HepG2 (cell line): ENCODE measurements around the gene RPS25. TPM values are rescaled to one million over a fixed set of nuclear protein-coding genes. Genes with fewer than 3 reads are reported as not detected.
A peak's percentile ranks its signal among the peaks of the same experiment; 100 is the strongest.

ENCODE experiments used
- DMAP1 ChIP-seq: IDR thresholded peaks from 2 replicates; pipeline ENCODE4 v1.6.1; 2016
- DNMT3B ChIP-seq: conservative IDR thresholded peaks from 2 replicates; pipeline ENCODE4 v1.6.1; 2016; ENCODE audit warnings: missing biosample characterization, control low read depth
- ELF4 ChIP-seq: sonication (generic); formaldehyde crosslinking; IDR thresholded peaks from 2 replicates; pipeline ENCODE4 v1.5.0; 2020; ENCODE audit warnings: missing genetic modification reagents, mild to moderate bottlenecking, moderate library complexity, borderline replicate concordance
- FIP1L1 ChIP-seq: fragments of 200-400 bp; formaldehyde crosslinking; IDR thresholded peaks from 2 replicates; pipeline ENCODE4 v1.6.1; 2018; ENCODE audit warnings: low read depth, mild to moderate bottlenecking, low read length, moderate library complexity, borderline replicate concordance; ENCODE audit not compliant: insufficient read depth
- KDM5A ChIP-seq: fragments of 200-600 bp; sonication (generic); IDR thresholded peaks from 2 replicates; pipeline ENCODE4 v1.7.0; 2018; ENCODE audit warnings: antibody characterized with exemption, mild to moderate bottlenecking, low read length, borderline replicate concordance
- MAFG ChIP-seq: sonication (generic); formaldehyde crosslinking; IDR thresholded peaks from 2 replicates; pipeline ENCODE4 v1.5.1; 2020; ENCODE audit warnings: mild to moderate bottlenecking, missing genetic modification reagents
- MAFK ChIP-seq, 2 experiments: IDR thresholded peaks in 1 of 2; conservative IDR thresholded peaks in 1 of 2; 2 replicates each; pipeline ENCODE4 v1.6.1; 2011; ENCODE audit warnings: improper control_type of control experiment in 2 of 2, low read length in 2 of 2
- MED13 ChIP-seq: sonication (generic); formaldehyde crosslinking; IDR thresholded peaks from 2 replicates; pipeline ENCODE4 v1.5.0; 2020; ENCODE audit warnings: missing genetic modification reagents
- MLLT10 ChIP-seq: sonication (generic); formaldehyde crosslinking; IDR thresholded peaks from 2 replicates; pipeline ENCODE4 v1.4.0; 2020; ENCODE audit warnings: missing genetic modification reagents
- MTA1 ChIP-seq: sonication (generic); formaldehyde crosslinking; IDR thresholded peaks from 2 replicates; pipeline ENCODE4 v1.4.0; 2020; ENCODE audit warnings: missing genetic modification reagents, mild to moderate bottlenecking, borderline replicate concordance
- MXI1 ChIP-seq: IDR thresholded peaks from 3 replicates; pipeline ENCODE4 v1.6.1; 2012; ENCODE audit warnings: low read depth, low read length, inconsistent platforms, borderline replicate concordance
- NFRKB ChIP-seq: fragments of 450-650 bp; IDR thresholded peaks from 2 replicates; pipeline ENCODE4 v1.6.1; 2017
- PRMT3 ChIP-seq: sonication (generic); formaldehyde crosslinking; IDR thresholded peaks from 2 replicates; pipeline ENCODE4 v1.8.1; 2022; ENCODE audit warnings: low read depth, mild to moderate bottlenecking, moderate library complexity, missing genetic modification reagents, borderline replicate concordance
- SNAI1 ChIP-seq: sonication (generic); formaldehyde crosslinking; IDR thresholded peaks from 2 replicates; pipeline ENCODE4 v1.5.0; 2020; ENCODE audit warnings: mild to moderate bottlenecking, missing genetic modification reagents, borderline replicate concordance
- XBP1 ChIP-seq: sonication (generic); formaldehyde crosslinking; IDR thresholded peaks from 2 replicates; pipeline ENCODE4 v1.5.0; 2020; ENCODE audit warnings: missing genetic modification reagents
- ZBTB39 ChIP-seq: sonication (generic); formaldehyde crosslinking; IDR thresholded peaks from 2 replicates; pipeline ENCODE4 v1.5.0; 2020; ENCODE audit warnings: missing genetic modification reagents
- ZC3H4 ChIP-seq: sonication (generic); formaldehyde crosslinking; IDR thresholded peaks from 2 replicates; pipeline ENCODE4 v1.4.0; 2020; ENCODE audit warnings: missing genetic modification reagents, borderline replicate concordance
- ZNF205 ChIP-seq: IDR thresholded peaks from 2 replicates; pipeline ENCODE4 v1.6.1; 2018; ENCODE audit warnings: missing biosample characterization, missing genetic modification reagents
- ZNF296 ChIP-seq: sonication (generic); formaldehyde crosslinking; conservative IDR thresholded peaks from 2 replicates; pipeline ENCODE4 v1.5.0; 2020; ENCODE audit warnings: mild to moderate bottlenecking, missing genetic modification reagents
- ZNF33A ChIP-seq: sonication (generic); formaldehyde crosslinking; IDR thresholded peaks from 2 replicates; pipeline ENCODE4 v1.5.1; 2020; ENCODE audit warnings: missing genetic modification reagents, mild to moderate bottlenecking, moderate library complexity, borderline replicate concordance
- ZNF672 ChIP-seq: sonication (generic); formaldehyde crosslinking; IDR thresholded peaks from 2 replicates; pipeline ENCODE4 v1.8.1; 2022; ENCODE audit warnings: missing genetic modification reagents
- ZNF724P ChIP-seq: sonication (generic); formaldehyde crosslinking; IDR thresholded peaks from 2 replicates; pipeline ENCODE4 v1.8.0; 2022; ENCODE audit warnings: missing genetic modification reagents, borderline replicate concordance
- ZNF878 ChIP-seq: sonication (generic); formaldehyde crosslinking; IDR thresholded peaks from 2 replicates; pipeline ENCODE4 v1.8.1; 2023; ENCODE audit warnings: mild to moderate bottlenecking, missing genetic modification reagents, moderate library complexity
- polyA plus RNA-seq, 8 experiments: library from polyadenylated mRNA; depleted of rRNA in 3 of 8; stranded (reverse) in 7 of 8; unstranded in 1 of 8; fragments of >200 nt; fragmentation: Illumina TruSeq in 4 of 8; extraction: Trizol in 4 of 8; gene quantifications; 2 replicates each; pipeline versions ENCODE4 v1.2.1 to v1.2.3, GENCODE V29; 2011 to 2016; ENCODE audit warnings: low read depth in 4 of 8, missing spikeins in 1 of 8, mixed read lengths in 1 of 8; ENCODE audit not compliant: insufficient read depth in 1 of 8
- total RNA-seq, 5 experiments: library from RNA; depleted of rRNA; stranded (reverse); fragments of >200 nt; fragmentation: Illumina TruSeq; extraction: Trizol; gene quantifications; 2 replicates each; pipeline ENCODE4 v1.2.3, GENCODE V29; 2016; ENCODE audit warnings: low read depth in 1 of 5
- TF ChIP-seq, protein P1 (sequence below): sonication (generic); formaldehyde crosslinking; IDR thresholded peaks from 2 replicates; pipeline ENCODE4 v1.8.1; 2023; ENCODE audit warnings: mild to moderate bottlenecking, moderate library complexity, missing genetic modification reagents
- TF ChIP-seq, protein P2 (sequence below): sonication (generic); formaldehyde crosslinking; conservative IDR thresholded peaks from 2 replicates; pipeline ENCODE4 v1.4.0; 2020; ENCODE audit warnings: missing genetic modification reagents
- TF ChIP-seq, protein P3 (sequence below): IDR thresholded peaks from 2 replicates; pipeline ENCODE4 v1.6.1; 2016; ENCODE audit warnings: missing genetic modification reagents, missing compliant biosample characterization

Gene RPS25
- total and polyA plus RNA-seq, 2 of the 13 experiments (the other 11 are each of a cell fraction or from before 2014, with no cell fraction given), result 839 to 1,415 TPM

DNA sequence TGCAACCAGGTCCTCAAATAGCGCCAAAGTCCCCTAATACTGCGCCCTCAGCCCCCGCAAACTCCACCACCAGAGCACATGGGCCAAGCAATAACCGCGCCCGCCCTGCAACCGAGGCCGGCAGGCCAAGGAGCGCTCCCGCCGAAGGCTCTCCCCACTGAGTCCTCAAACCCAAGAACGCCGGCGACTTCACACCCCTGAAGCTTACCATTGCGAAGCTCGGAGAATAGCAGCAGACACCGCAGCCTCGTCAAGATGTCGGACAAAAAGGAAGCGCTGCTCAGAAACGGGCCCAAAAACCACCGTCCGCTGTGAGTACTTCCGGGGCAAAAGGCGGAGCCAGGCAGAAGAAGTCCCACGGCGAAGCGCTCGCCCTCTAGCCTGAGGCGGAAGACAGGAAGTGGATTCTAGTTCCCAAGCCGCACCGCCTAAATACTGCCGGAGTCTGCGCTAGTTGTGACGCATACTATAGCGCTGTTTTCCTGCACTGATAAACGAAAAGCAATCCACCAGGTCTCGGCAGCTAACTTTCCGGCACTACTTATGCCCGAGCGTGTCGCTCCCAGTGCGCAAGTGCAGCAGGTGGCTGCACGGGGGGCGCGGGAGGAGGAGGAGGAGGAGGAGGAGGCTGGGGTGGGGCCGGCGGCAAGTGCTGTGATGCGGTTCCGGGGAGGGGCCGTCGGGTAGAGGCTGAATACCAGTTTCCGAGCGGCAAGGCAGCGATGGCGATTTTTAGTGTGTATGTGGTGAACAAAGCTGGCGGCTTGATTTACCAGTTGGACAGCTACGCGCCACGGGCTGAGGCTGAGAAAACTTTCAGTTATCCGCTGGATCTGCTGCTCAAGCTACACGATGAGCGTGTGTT is at the start of gene RPS25, which contains the start of gene TRAPPC4 (continued):
- TF ChIP-seq ZBTB39 (CRISPR knock-in tag) (no peak), XBP1 (no peak), DNMT3B (CRISPR knock-in tag) (no peak; the same call in 1 of the 2 replicates), MAFK (conservative IDR thresholded peaks at IDR 0.05 in 1 of 2, IDR thresholded peaks at IDR 0.05 in 1 of 2; ENCODE audit: low read length in 2 of 2) (no peak), ZNF672 (CRISPR knock-in tag) (no peak), ZNF205 (CRISPR knock-in tag) (no peak; the same call in 1 of the 2 replicates), MXI1 (peak; percentile 75; the same call in 1 of the 3 replicates), MTA1 (CRISPR knock-in tag) (no peak), FIP1L1 (no peak), NFRKB (no peak), ZNF724P (CRISPR knock-in tag) (no peak), ZNF33A (CRISPR knock-in tag) (no peak), PRMT3 (CRISPR knock-in tag) (peak; percentile 77; the same call in 1 of the 2 replicates), MLLT10 (no peak), SNAI1 (CRISPR knock-in tag) (no peak), MED13 (CRISPR knock-in tag) (no peak; the same call in 1 of the 2 replicates), DMAP1 (CRISPR knock-in tag) (peak; percentile 96), MAFG (CRISPR knock-in tag) (no peak), ZC3H4 (CRISPR knock-in tag) (no peak), ZNF878 (CRISPR knock-in tag) (peak; percentile 81), ELF4 (CRISPR knock-in tag) (peak; percentile 92), KDM5A (peak; percentile 88), ZNF296 (CRISPR knock-in tag) (0 out of 2 replicates have a peak, but pooled peaks have one; percentile 56)
- TF ChIP-seq, protein P1, sequence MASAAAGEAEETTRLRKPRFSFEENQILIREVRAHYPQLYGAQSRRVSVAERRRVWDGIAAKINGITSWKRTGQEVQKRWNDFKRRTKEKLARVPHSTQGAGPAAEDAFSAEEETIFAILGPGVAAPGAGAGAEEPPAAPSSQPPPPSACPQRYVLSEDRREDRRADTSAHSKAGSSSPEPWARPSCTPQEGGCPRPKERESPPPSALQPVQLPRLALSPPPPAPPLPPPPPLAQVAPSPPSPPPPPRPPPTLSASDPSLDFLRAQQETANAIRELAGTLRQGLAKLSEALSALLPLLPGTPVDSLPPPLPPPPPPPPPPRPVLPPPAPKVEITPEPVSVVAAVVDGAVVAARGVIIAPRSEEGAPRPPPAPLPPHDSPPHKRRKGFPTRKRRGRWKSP (CRISPR knock-in tag), result peak; percentile 92; the same call in 1 of the 2 replicates
- TF ChIP-seq, protein P2, sequence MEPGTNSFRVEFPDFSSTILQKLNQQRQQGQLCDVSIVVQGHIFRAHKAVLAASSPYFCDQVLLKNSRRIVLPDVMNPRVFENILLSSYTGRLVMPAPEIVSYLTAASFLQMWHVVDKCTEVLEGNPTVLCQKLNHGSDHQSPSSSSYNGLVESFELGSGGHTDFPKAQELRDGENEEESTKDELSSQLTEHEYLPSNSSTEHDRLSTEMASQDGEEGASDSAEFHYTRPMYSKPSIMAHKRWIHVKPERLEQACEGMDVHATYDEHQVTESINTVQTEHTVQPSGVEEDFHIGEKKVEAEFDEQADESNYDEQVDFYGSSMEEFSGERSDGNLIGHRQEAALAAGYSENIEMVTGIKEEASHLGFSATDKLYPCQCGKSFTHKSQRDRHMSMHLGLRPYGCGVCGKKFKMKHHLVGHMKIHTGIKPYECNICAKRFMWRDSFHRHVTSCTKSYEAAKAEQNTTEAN (CRISPR knock-in tag), result no peak; the same call in 1 of the 2 replicates
- TF ChIP-seq, protein P3, sequence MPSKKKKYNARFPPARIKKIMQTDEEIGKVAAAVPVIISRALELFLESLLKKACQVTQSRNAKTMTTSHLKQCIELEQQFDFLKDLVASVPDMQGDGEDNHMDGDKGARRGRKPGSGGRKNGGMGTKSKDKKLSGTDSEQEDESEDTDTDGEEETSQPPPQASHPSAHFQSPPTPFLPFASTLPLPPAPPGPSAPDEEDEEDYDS, result peak; percentile 88
